Measurements from ENCODE around the gene GSTA4.

DNA sequence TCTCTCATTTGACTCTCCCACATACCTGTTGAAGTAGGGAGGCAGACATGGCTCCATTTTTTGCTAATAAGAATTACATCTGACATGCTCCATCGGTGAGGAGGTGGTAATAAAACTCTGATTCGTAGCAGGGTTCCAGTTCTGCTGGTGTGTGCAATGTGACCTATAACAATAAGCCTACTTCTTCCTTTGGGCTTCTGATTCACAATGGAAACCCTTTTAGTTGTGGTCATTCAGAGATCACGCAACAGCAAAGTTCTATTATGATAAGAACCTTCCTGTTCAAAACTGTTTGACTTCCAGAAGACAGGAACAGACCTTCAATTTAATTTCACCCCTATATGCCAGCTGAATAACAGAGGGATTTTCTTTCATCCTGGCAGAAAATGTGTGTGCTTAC, 31.4 kb upstream of the GSTA4 start:
- TF ChIP-seq, protein P1, sequence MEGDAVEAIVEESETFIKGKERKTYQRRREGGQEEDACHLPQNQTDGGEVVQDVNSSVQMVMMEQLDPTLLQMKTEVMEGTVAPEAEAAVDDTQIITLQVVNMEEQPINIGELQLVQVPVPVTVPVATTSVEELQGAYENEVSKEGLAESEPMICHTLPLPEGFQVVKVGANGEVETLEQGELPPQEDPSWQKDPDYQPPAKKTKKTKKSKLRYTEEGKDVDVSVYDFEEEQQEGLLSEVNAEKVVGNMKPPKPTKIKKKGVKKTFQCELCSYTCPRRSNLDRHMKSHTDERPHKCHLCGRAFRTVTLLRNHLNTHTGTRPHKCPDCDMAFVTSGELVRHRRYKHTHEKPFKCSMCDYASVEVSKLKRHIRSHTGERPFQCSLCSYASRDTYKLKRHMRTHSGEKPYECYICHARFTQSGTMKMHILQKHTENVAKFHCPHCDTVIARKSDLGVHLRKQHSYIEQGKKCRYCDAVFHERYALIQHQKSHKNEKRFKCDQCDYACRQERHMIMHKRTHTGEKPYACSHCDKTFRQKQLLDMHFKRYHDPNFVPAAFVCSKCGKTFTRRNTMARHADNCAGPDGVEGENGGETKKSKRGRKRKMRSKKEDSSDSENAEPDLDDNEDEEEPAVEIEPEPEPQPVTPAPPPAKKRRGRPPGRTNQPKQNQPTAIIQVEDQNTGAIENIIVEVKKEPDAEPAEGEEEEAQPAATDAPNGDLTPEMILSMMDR (IDR thresholded peaks at IDR 0.05; ENCODE audit: poor library complexity) = no peak
- no peak for TF ChIP-seq EZH2 (IDR thresholded peaks at IDR 0.05; ENCODE audit: borderline replicate concordance)
